Endothelial cell of umbilical vein (primary cell): ENCODE data around the gene PNPLA6. TPM values are rescaled to one million over a fixed set of nuclear protein-coding genes. Genes with fewer than 3 reads are reported as not detected.

Experiments
- BruUV-seq: library from RNA; stranded (reverse); fragments of 400-500 nt; replicated peaks from 2 replicates; lab custom pipeline; 2021; lab: Mats Ljungman, UMichigan
- CTCF ChIA-PET: fragments of 300-600, 350-600 bp; sonication (Branson Sonifier 250); formaldehyde crosslinking; loops from one replicate; lab custom pipeline; 2021; ENCODE audit warnings: antibody characterized with exemption, inconsistent platforms; lab: Charles Lee
- POLR2A ChIA-PET: fragments of 300-600, 350-600 bp; sonication (Branson Sonifier 250); formaldehyde crosslinking; loops from one replicate; lab custom pipeline; 2021; ENCODE audit warnings: antibody characterized with exemption, inconsistent platforms; lab: Charles Lee
- DNase-seq: peaks from one replicate; pipeline ENCODE4 v3.0.0-alpha.2; 2011; ENCODE audit warnings: low read depth, low spot score
- FAIRE-seq: peaks from 2 replicates; lab custom pipeline; 2011; peaks lifted over from hg19 to GRCh38; lab: Jason Lieb, UNC
- H2AFZ ChIP-seq: 2 replicates; pipeline ENCODE4 v1.6.0; 2012; ENCODE audit warnings: low read depth, low read length, control low read depth, inconsistent platforms
- H3K27ac ChIP-seq: 2 replicates; pipeline ENCODE4 v1.5.1; 2011; ENCODE audit warnings: low read depth, mild to moderate bottlenecking, control low read depth, low read length, moderate library complexity; ENCODE audit not compliant: insufficient read depth
- H3K27me3 ChIP-seq, 2 experiments: 2 replicates each; pipeline versions ENCODE4 v1.6.0 to v1.6.1; 2011; ENCODE audit warnings: low read length in 2 of 2, mixed read lengths in 1 of 2; ENCODE audit not compliant: control insufficient read depth in 2 of 2, insufficient read depth in 2 of 2
- H3K36me3 ChIP-seq, 2 experiments: 2 replicates in 1 of 2; 3 replicates in 1 of 2; pipeline ENCODE4 v1.5.1; 2011; ENCODE audit warnings: low read length in 2 of 2, mild to moderate bottlenecking in 1 of 2, moderate library complexity in 1 of 2; ENCODE audit not compliant: control insufficient read depth in 2 of 2, insufficient read depth in 2 of 2; ENCODE audit errors: extremely low read depth in 1 of 2
- H3K4me1 ChIP-seq: 3 replicates; pipeline ENCODE4 v1.5.1; 2011; ENCODE audit warnings: mild to moderate bottlenecking, low read length; ENCODE audit not compliant: control insufficient read depth, insufficient read depth; ENCODE audit errors: extremely low read depth
- H3K4me2 ChIP-seq: 2 replicates; pipeline ENCODE4 v1.6.1; 2011; ENCODE audit warnings: low read length, control low read depth, mixed read lengths; ENCODE audit not compliant: insufficient read depth
- H3K4me3 ChIP-seq, 3 experiments: fragments of 200-600 bp in 1 of 3; sonication (generic), shearing (Covaris generic) in 1 of 3; replicated peaks in 1 of 3; 2 replicates each; pipeline ENCODE4 v1.5.1; 2011 to 2016; ENCODE audit warnings: control low read depth in 3 of 3, low read length in 3 of 3, mild to moderate bottlenecking in 2 of 3, inconsistent platforms in 1 of 3, low read depth in 1 of 3, moderate library complexity in 1 of 3; ENCODE audit not compliant: insufficient read depth in 1 of 3
- H3K79me2 ChIP-seq: 2 replicates; pipeline ENCODE4 v1.6.0; 2012; ENCODE audit warnings: low read length, inconsistent platforms; ENCODE audit not compliant: control insufficient read depth, insufficient read depth
- H3K9ac ChIP-seq: replicated peaks from 2 replicates; pipeline ENCODE3; 2011; ENCODE audit warnings: low read length, control low read depth; ENCODE audit not compliant: insufficient read depth; ENCODE audit errors: extremely low read depth
- H3K9me1 ChIP-seq: replicated peaks from 3 replicates; pipeline ENCODE4 v1.6.0; 2011; ENCODE audit warnings: mild to moderate bottlenecking, low read length; ENCODE audit not compliant: control insufficient read depth, insufficient read depth; ENCODE audit errors: extremely low read depth
- H3K9me3 ChIP-seq: replicated peaks from 2 replicates; pipeline ENCODE4 v1.5.1; 2012; ENCODE audit warnings: low read length, inconsistent platforms; ENCODE audit not compliant: control insufficient read depth, insufficient read depth
- H4K20me1 ChIP-seq: replicated peaks from 2 replicates; pipeline ENCODE3; 2011; ENCODE audit warnings: mild to moderate bottlenecking, low read length; ENCODE audit not compliant: control insufficient read depth, insufficient read depth; ENCODE audit errors: extremely low read depth
- CTCF ChIP-seq, 2 donors: IDR thresholded peaks; 1 replicate in 1 of 2; 2 replicates in 1 of 2; pipeline ENCODE4 v1.5.1; 2011; ENCODE audit warnings: low read length in 2 of 2, mild to moderate bottlenecking in 2 of 2, moderate library complexity in 2 of 2, control low read depth in 1 of 2, inconsistent platforms in 1 of 2, low read depth in 1 of 2; ENCODE audit not compliant: insufficient read depth in 1 of 2; ENCODE audit errors: extremely low read depth in 1 of 2
- EZH2 ChIP-seq: IDR thresholded peaks from 2 replicates; pipeline ENCODE4 v1.6.1; 2012; ENCODE audit warnings: borderline replicate concordance, low read depth, mild to moderate bottlenecking, moderate library complexity, low read length, inconsistent platforms; ENCODE audit not compliant: severe bottlenecking
- FOS ChIP-seq: IDR thresholded peaks from 2 replicates; pipeline ENCODE4 v1.6.1; 2011; ENCODE audit warnings: mild to moderate bottlenecking, low read length, moderate library complexity, borderline replicate concordance; ENCODE audit not compliant: insufficient read depth
- GATA2 ChIP-seq: IDR thresholded peaks from 2 replicates; pipeline ENCODE4 v1.7.0; 2011; ENCODE audit warnings: low read depth, mild to moderate bottlenecking, moderate library complexity, mixed read lengths, low read length; ENCODE audit not compliant: insufficient read length, insufficient read depth
- JUN ChIP-seq: IDR thresholded peaks from 2 replicates; pipeline ENCODE4 v1.6.1; 2011; ENCODE audit warnings: borderline replicate concordance, low read depth; ENCODE audit not compliant: insufficient read length, insufficient read depth
- MAX ChIP-seq: IDR thresholded peaks from 2 replicates; pipeline ENCODE4 v1.6.1; 2011; ENCODE audit not compliant: insufficient read depth, insufficient read length
- POLR2A ChIP-seq: IDR thresholded peaks from 2 replicates; pipeline ENCODE4 v1.6.1; 2012; ENCODE audit warnings: low read depth, mild to moderate bottlenecking, control low read depth, low read length
- POLR2AphosphoS5 ChIP-seq: IDR thresholded peaks from 2 replicates; pipeline ENCODE4 v1.6.1; 2012; ENCODE audit warnings: low read depth, mild to moderate bottlenecking, control low read depth, low read length, moderate library complexity; ENCODE audit not compliant: insufficient read depth
- dilution Hi-C: fragments of 300-500 bp; cut with MboI; formaldehyde crosslinking; loops from one replicate; pipeline ENCODE4 v1.15.0; 2019; ENCODE audit warnings: low sequenced_read_pairs; ENCODE audit not compliant: extremely low pct_ligation_motif_present
- intact Hi-C: fragments of 100-400 bp; cut with micrococcal nuclease; formaldehyde crosslinking; loops from one replicate; pipeline ENCODE4 v1.10.0; 2022
- polyA plus RNA-seq, 4 experiments: library from polyadenylated mRNA; depleted of rRNA in 3 of 4; stranded (reverse) in 3 of 4; unstranded in 1 of 4; fragments of >200 nt; gene quantifications; 2 replicates each; pipeline versions ENCODE4 v1.2.1 to v1.2.3, GENCODE V29; 2011 to 2012; ENCODE audit warnings: missing spikeins in 1 of 4
- total RNA-seq: library from RNA; stranded (reverse); gene quantifications from 2 replicates; pipeline ENCODE4 v1.2.3, GENCODE V29; 2021

Gene PNPLA6
- total and polyA plus RNA-seq, 2 donors (not counting 3 experiments of a cell fraction or from before 2014, with no cell fraction given): 106 to 164 TPM

- no peak for TF ChIP-seq EZH2
- no peaks in the 10 kb centered on the region for H3K4me1 ChIP-seq
- FAIRE-seq (no peak), DNase-seq (no peak)
- H3K36me3 ChIP-seq: no peaks in the 10 kb centered on the region
- POLR2A ChIA-PET: interaction anchor here (0.6 kb wide), 1 partner anchor 500 kb away, joined by 3 read pairs; no protein-coding TSS in a partner anchor
- H3K9me1 ChIP-seq: no peaks in the 10 kb centered on the region
- H3K27ac ChIP-seq: no peak overlapping the region
- CTCF ChIA-PET: interaction anchor here (0.6 kb wide), 1 partner anchor 638 kb away, joined by 3 read pairs; no protein-coding TSS in a partner anchor
- H3K4me3 ChIP-seq: no peak overlapping the region
- H3K79me2 ChIP-seq: no peaks in the 10 kb centered on the region
- no peaks in the 10 kb centered on the region for H4K20me1 ChIP-seq
- H3K9ac ChIP-seq: no peak overlapping the region
- intact Hi-C loops: no loop called here
- no peak overlapping the region for H3K4me2 ChIP-seq
- no peaks in the 10 kb centered on the region for H3K9me3 ChIP-seq
- BruUV-seq: no TSS peak
- peaks cover 5 to 7% of the 10 kb centered on the region in 2 experiments for H3K27me3 ChIP-seq
- dilution Hi-C loops: no loop called here
- H2AFZ ChIP-seq: no peak overlapping the region
Observed at GRCh38 chr19:7602240-7602934, 66.9 kb downstream of the PNPLA6 start.

GRCh38 chr19:7602935-7603497 is 67.5 kb downstream of the PNPLA6 start:
- Histone ChIP-seq H3K4me2 (no peak overlapping the region), H3K27ac (no peak overlapping the region), H3K9me1 (no peaks in the 10 kb centered on the region), H3K4me3 (no peak overlapping the region), H3K9ac (no peak overlapping the region), H3K27me3 (peaks cover 0 to 1% of the 10 kb centered on the region in 2 experiments), H3K9me3 (no peaks in the 10 kb centered on the region), H3K4me1 (no peaks in the 10 kb centered on the region), H3K36me3 (no peaks in the 10 kb centered on the region), H2AFZ (no peak overlapping the region), H4K20me1 (no peaks in the 10 kb centered on the region), H3K79me2 (no peaks in the 10 kb centered on the region)
- FAIRE-seq: no peak
- DNase-seq: no peak
- TF ChIP-seq GATA2 (no peak), POLR2A (no peak), EZH2 (no peak), MAX (no peak), POLR2AphosphoS5 (no peak), JUN (no peak), CTCF (IDR thresholded peaks at IDR 0.05; ENCODE audit: extremely low read depth in 1 of 2, insufficient read depth in 1 of 2, low read depth in 1 of 2, low read length in 2 of 2) (no peak), FOS (no peak)
- ChIA-PET CTCF (interaction anchor here (0.6 kb wide), 1 partner anchor 639 kb away, joined by 3 read pairs; no protein-coding TSS in a partner anchor), POLR2A (interaction anchor here (0.6 to 0.7 kb wide), 2 partner anchors 317 to 501 kb away, joined by 3 read pairs; partner anchors contain the start of gene SNAPC2)
- BruUV-seq: no TSS peak
- intact Hi-C loops (no loop called here), dilution Hi-C loops (no loop called here)
